GM12878 (cell line): ENCODE results near the gene THBD. TPM values are rescaled to one million over a fixed set of nuclear protein-coding genes. Genes with fewer than 3 reads are reported as not detected.

ENCODE experiments used
- ATAC-seq: fragments of 200-7000 bp; cut with Tn5 transposase; 3 replicates; pipeline ENCODE4 v1.9.1; 2020; ENCODE audit warnings: mild to moderate bottlenecking, moderate library complexity
- BruUV-seq: library from RNA; stranded (reverse); fragments of 400-500 nt; replicated peaks from 2 replicates; lab custom pipeline; 2021; lab: Mats Ljungman, UMichigan
- CTCF ChIA-PET: fragments of 300-600 bp; sonication (Branson Sonifier 250); formaldehyde crosslinking; extraction: SDS; loops from one replicate; lab custom pipeline; 2021; ENCODE audit warnings: inconsistent platforms; lab: Yijun Ruan, JAX
- POLR2A ChIA-PET: fragments of 350-600 bp; formaldehyde crosslinking; extraction: SDS; loops from one replicate; lab custom pipeline; 2021; ENCODE audit warnings: inconsistent platforms; lab: Charles Lee
- RAD21 ChIA-PET: fragments of 300-600 bp; sonication (Branson Sonifier 250); formaldehyde crosslinking; loops from one replicate; lab custom pipeline; 2023; ENCODE audit warnings: antibody characterized with exemption; ENCODE audit not compliant: unreplicated experiment; lab: Charles Lee
- SMC1A ChIA-PET: fragments of 300-600 bp; sonication (Branson Sonifier 250); formaldehyde crosslinking; loops from one replicate; lab custom pipeline; 2023; ENCODE audit not compliant: unreplicated experiment, uncharacterized antibody; lab: Charles Lee
- DNase-seq: peaks from one replicate; pipeline ENCODE4 v3.0.0-alpha.2; 2011; ENCODE audit warnings: low read depth, low spot score
- FAIRE-seq: peaks from 3 replicates; lab custom pipeline; 2011; peaks lifted over from hg19 to GRCh38; lab: Jason Lieb, UNC
- H2AFZ ChIP-seq: 2 replicates; pipeline ENCODE4 v1.6.0; 2011; ENCODE audit warnings: low read depth, low read length, control low read depth; ENCODE audit not compliant: control insufficient read depth
- H3K27ac ChIP-seq: 2 replicates; pipeline ENCODE4 v1.5.1; 2011; ENCODE audit warnings: control low read depth; ENCODE audit not compliant: control insufficient read depth, insufficient read depth
- H3K27me3 ChIP-seq, 2 experiments: replicated peaks in 1 of 2; 2 replicates each; pipeline versions ENCODE4 v1.6.0 to v1.6.1; 2011; ENCODE audit warnings: low read length in 1 of 2; ENCODE audit not compliant: control insufficient read depth in 2 of 2, insufficient read depth in 2 of 2
- H3K36me3 ChIP-seq, 2 experiments: 2 replicates each; pipeline ENCODE4 v1.5.1; 2011; ENCODE audit warnings: low read length in 1 of 2; ENCODE audit not compliant: control insufficient read depth in 2 of 2, insufficient read depth in 2 of 2
- H3K4me1 ChIP-seq: 2 replicates; pipeline ENCODE4 v1.6.1; 2011; ENCODE audit warnings: mild to moderate bottlenecking, low read length, moderate library complexity, mixed read lengths; ENCODE audit not compliant: control insufficient read depth, insufficient read depth
- H3K4me2 ChIP-seq: 2 replicates; pipeline ENCODE4 v1.6.0; 2011; ENCODE audit warnings: control low read depth; ENCODE audit not compliant: control insufficient read depth, insufficient read depth
- H3K4me3 ChIP-seq: fragments of 200-600 bp; sonication (generic); 2 replicates; pipeline ENCODE4 v1.5.1; 2016
- H3K79me2 ChIP-seq: 2 replicates; pipeline ENCODE4 v1.6.0; 2011; ENCODE audit warnings: low read length; ENCODE audit not compliant: control insufficient read depth, insufficient read depth
- H3K9ac ChIP-seq: 2 replicates; pipeline ENCODE4 v1.8.0; 2011; ENCODE audit warnings: low read length, control low read depth, mixed read lengths; ENCODE audit not compliant: control insufficient read depth, insufficient read depth
- H3K9me3 ChIP-seq: replicated peaks from 3 replicates; pipeline ENCODE4 v1.5.1; 2011; ENCODE audit warnings: mild to moderate bottlenecking, low read length; ENCODE audit not compliant: control insufficient read depth, insufficient read depth
- H4K20me1 ChIP-seq: 2 replicates; pipeline ENCODE4 v1.6.0; 2011; ENCODE audit not compliant: control insufficient read depth, insufficient read depth
- CTCF ChIP-seq, 3 experiments: IDR thresholded peaks in 2 of 3; conservative IDR thresholded peaks in 1 of 3; 2 replicates each; pipeline ENCODE4 v1.5.1; 2011; ENCODE audit warnings: low read depth in 3 of 3, low read length in 3 of 3, mild to moderate bottlenecking in 3 of 3, control low read depth in 2 of 3, moderate library complexity in 2 of 3, inconsistent platforms in 1 of 3, mixed read lengths in 1 of 3; ENCODE audit not compliant: control insufficient read depth in 2 of 3, insufficient read depth in 1 of 3; ENCODE audit errors: extremely low read depth in 1 of 3
- CUX1 ChIP-seq: IDR thresholded peaks from 2 replicates; pipeline ENCODE4 v1.6.1; 2012; ENCODE audit warnings: improper control_type of control experiment, low read depth, low read length; ENCODE audit not compliant: insufficient replicate concordance
- ESRRA ChIP-seq: IDR thresholded peaks from 2 replicates; pipeline ENCODE4 v1.6.1; 2012; ENCODE audit warnings: mild to moderate bottlenecking, low read length, improper control_type of control experiment
- FOS ChIP-seq: IDR thresholded peaks from 3 replicates; pipeline ENCODE4 v1.6.1; 2011; ENCODE audit warnings: borderline replicate concordance; ENCODE audit not compliant: insufficient read length; ENCODE audit errors: extremely low read depth
- GATAD2B ChIP-seq: fragments of 450-650 bp; conservative IDR thresholded peaks from 2 replicates; pipeline ENCODE4 v1.6.1; 2017; ENCODE audit warnings: low read depth, mild to moderate bottlenecking, moderate library complexity
- HCFC1 ChIP-seq: fragments of 150-350 bp; IDR thresholded peaks from 2 replicates; pipeline ENCODE4 v1.6.1; 2014; ENCODE audit warnings: low read length
- IKZF2 ChIP-seq, 2 experiments: fragments of 450-650 bp; IDR thresholded peaks; 2 replicates each; pipeline ENCODE4 v1.6.1; 2017; ENCODE audit warnings: mild to moderate bottlenecking in 2 of 2, moderate library complexity in 2 of 2
- MYC ChIP-seq: IDR thresholded peaks from 2 replicates; pipeline ENCODE4 v1.6.1; 2011; ENCODE audit warnings: mild to moderate bottlenecking, low read length, moderate library complexity, inconsistent platforms; ENCODE audit not compliant: insufficient read depth, insufficient replicate concordance, insufficient read length, severe bottlenecking
- NFYB ChIP-seq: IDR thresholded peaks from 2 replicates; pipeline ENCODE4 v1.6.1; 2011; ENCODE audit warnings: low read depth, mild to moderate bottlenecking, low read length, improper control_type of control experiment, moderate library complexity; ENCODE audit not compliant: insufficient read depth
- NR2C2 ChIP-seq: IDR thresholded peaks from 2 replicates; pipeline ENCODE4 v1.6.1; 2011; ENCODE audit warnings: borderline replicate concordance, low read depth; ENCODE audit not compliant: control insufficient read depth, insufficient read length
- POLR2A ChIP-seq: IDR thresholded peaks from 2 replicates; pipeline ENCODE4 v1.6.1; 2011; ENCODE audit warnings: low read depth, mild to moderate bottlenecking, low read length
- TAF1 ChIP-seq: IDR thresholded peaks from 2 replicates; pipeline ENCODE4 v1.6.1; 2011; ENCODE audit warnings: mild to moderate bottlenecking, low read depth, low read length, borderline replicate concordance
- TCF3 ChIP-seq: IDR thresholded peaks from 2 replicates; pipeline ENCODE4 v1.6.1; 2012; ENCODE audit warnings: low read depth, mild to moderate bottlenecking, low read length, borderline replicate concordance; ENCODE audit not compliant: insufficient read depth
- ZNF274 ChIP-seq: IDR thresholded peaks from one replicate; pipeline ENCODE4 v1.8.0; 2011; ENCODE audit not compliant: insufficient read length, insufficient read depth
- WGBS: methylation state at CpG from one replicate; pipeline ENCODE4 v1.1.6; 2016; ENCODE audit warnings: low lambda C conversion rate; ENCODE audit not compliant: insufficient replicate concordance, insufficient coverage; ENCODE audit errors: missing lambda C conversion rate; 5-methylcytosine and 5-hydroxymethylcytosine counted together
- in situ Hi-C: fragments of 300-500 bp; cut with MboI; formaldehyde crosslinking; loops from 9 replicates; pipeline ENCODE4 v1.14.3; 2018; ENCODE audit warnings: mixed read lengths
- intact Hi-C: fragments of 100-400 bp; cut with micrococcal nuclease; formaldehyde crosslinking; loops from one replicate; pipeline ENCODE4 v1.14.2; 2022; ENCODE audit not compliant: unreplicated experiment
- polyA plus RNA-seq, 11 experiments: library from polyadenylated mRNA; depleted of rRNA in 4 of 11; unstranded in 6 of 11; stranded (reverse) in 5 of 11; fragments of >200 nt; fragmentation: Nextera tagmentation in 4 of 11; fragmentation: Illumina TruSeq in 1 of 11; extraction: Ambion mirVana in 4 of 11; extraction: Trizol in 1 of 11; gene quantifications; 1 replicate in 1 of 11; 2 replicates in 10 of 11; pipeline versions ENCODE4 v1.2.1 to v1.2.3, GENCODE V29; 2011 to 2016; ENCODE audit warnings: inconsistent platforms in 2 of 11, missing spikeins in 2 of 11, low read depth in 1 of 11
- total RNA-seq, 4 experiments: library from RNA; depleted of rRNA in 3 of 4; stranded (reverse); fragments of >200 nt in 3 of 4; fragmentation: Illumina TruSeq in 1 of 4; extraction: Trizol in 1 of 4; gene quantifications; 2 replicates each; pipeline versions ENCODE4 v1.2.1 to v1.2.3, GENCODE V29; 2013 to 2021

THBD gene
- total and polyA plus RNA-seq, 10 of the 15 experiments (the other 5 are each of a cell fraction or from before 2014, with no cell fraction given), result not detected

- Histone ChIP-seq H3K79me2 (no peaks in the 10 kb centered on the region), H3K4me3 (no peak overlapping the region), H3K27me3 (peaks cover 8% of the 10 kb centered on the region in 2 experiments; a peak in 3 of 4 replicates), H3K9me3 (no peaks in the 10 kb centered on the region; the same call in 2 of the 3 replicates), H3K27ac (no peak overlapping the region), H3K4me2 (peak overlapping the region; percentile 17; the same call in 1 of the 2 replicates), H3K9ac (no peak overlapping the region), H2AFZ (no peak overlapping the region), H3K36me3 (no peaks in the 10 kb centered on the region; a peak in 1 of 4 replicates), H4K20me1 (no peaks in the 10 kb centered on the region), H3K4me1 (no peaks in the 10 kb centered on the region)
- 26% methylated on average over 38 of the region's 48 CpGs for WGBS
- DNase-seq (no peak), ATAC-seq (no peak; the same call in 2 of the 3 replicates), FAIRE-seq (no peak)
- intact Hi-C loops, result loop anchor here (5.0 to 10.0 kb wide), 2 partner anchors 152 to 295 kb away; no protein-coding TSS in a partner anchor
- CTCF ChIA-PET, result interaction anchor here (0.7 to 5.3 kb wide), 22 partner anchors 11 to 360 kb away, joined by 3 to 34 read pairs (median 6); partner anchors contain the start of gene NXT1
- BruUV-seq, result no TSS peak
- in situ Hi-C loops, result no loop called here
- POLR2A ChIA-PET, result interaction anchor here (1.0 to 1.5 kb wide), 2 partner anchors 67 to 151 kb away, joined by 3 to 5 read pairs; no protein-coding TSS in a partner anchor
- SMC1A ChIA-PET, result interaction anchor here (0.7 to 4.8 kb wide), 11 partner anchors 12 to 184 kb away, joined by 3 to 32 read pairs (median 6); partner anchors contain the start of gene CD93
- RAD21 ChIA-PET, result interaction anchor here (0.9 to 3.5 kb wide), 11 partner anchors 29 to 320 kb away, joined by 3 to 25 read pairs (median 5); no protein-coding TSS in a partner anchor
- TF ChIP-seq MYC (no peak), HCFC1 (no peak), CTCF (IDR thresholded peaks at IDR 0.05 in 2 of 3, conservative IDR thresholded peaks at IDR 0.05 in 1 of 3; ENCODE audit: control insufficient read depth in 2 of 3, extremely low read depth in 1 of 3, insufficient read depth in 1 of 3, low read depth in 3 of 3, low read length in 3 of 3) (no peak), GATAD2B (no peak), POLR2A (no peak), ESRRA (no peak), IKZF2 (IDR thresholded peaks at IDR 0.05) (no peak), FOS (no peak), TCF3 (no peak), ZNF274 (no peak), NR2C2 (no peak), CUX1 (no peak), NFYB (no peak), TAF1 (no peak)
Observed at GRCh38 chr20:23050076-23050838, 785 bp upstream of the THBD start.
